ENCODE results near the gene MAPKAPK2.

DNA sequence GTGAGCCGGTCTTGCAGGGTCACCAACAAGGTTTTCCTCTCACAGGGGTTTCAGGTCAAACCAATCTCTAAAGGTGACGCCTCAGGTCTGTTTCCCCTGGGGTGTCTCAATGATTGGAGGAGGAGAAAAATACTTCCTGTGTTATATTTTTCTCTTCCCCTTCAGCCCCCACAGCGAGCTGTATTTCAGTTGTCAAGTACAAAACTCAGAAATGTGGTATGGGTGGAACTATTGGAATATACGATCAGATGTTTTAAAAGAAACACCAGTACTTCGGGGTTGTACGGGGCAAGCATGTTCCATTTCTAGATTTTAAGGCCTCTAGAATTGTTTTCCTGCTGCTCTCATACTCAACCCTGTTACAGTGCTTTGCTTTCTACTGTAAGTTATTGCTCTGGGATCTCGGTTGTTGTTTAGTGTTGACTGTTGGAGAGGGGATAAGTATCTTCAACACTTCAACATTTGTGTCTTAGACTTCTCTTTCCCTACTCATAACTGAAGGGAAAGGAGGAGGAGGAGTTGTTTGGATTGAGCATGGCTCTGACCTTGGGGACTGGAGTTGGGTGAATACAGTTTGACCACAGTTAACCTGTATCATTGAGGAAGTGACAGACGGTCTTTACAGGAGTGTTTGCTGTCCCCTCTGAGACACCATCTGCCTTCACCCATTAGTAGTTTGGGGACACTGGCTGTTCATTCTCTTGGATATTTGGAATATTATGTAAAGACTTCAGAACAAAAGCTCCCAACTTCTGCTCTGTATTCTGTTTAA is 2.0 kb downstream of the MAPKAPK2 start:
- TF ChIP-seq EZH2 (conservative IDR thresholded peaks at IDR 0.05; ENCODE audit: low read depth, low read length) = no peak
- TF ChIP-seq JARID2 (CRISPR knock-in tag; IDR thresholded peaks at IDR 0.05; ENCODE audit: insufficient replicate concordance) = no peak
- no peak for TF ChIP-seq SETDB1 (CRISPR knock-in tag; IDR thresholded peaks at IDR 0.05; ENCODE audit: borderline replicate concordance)
- TF ChIP-seq, protein P1, sequence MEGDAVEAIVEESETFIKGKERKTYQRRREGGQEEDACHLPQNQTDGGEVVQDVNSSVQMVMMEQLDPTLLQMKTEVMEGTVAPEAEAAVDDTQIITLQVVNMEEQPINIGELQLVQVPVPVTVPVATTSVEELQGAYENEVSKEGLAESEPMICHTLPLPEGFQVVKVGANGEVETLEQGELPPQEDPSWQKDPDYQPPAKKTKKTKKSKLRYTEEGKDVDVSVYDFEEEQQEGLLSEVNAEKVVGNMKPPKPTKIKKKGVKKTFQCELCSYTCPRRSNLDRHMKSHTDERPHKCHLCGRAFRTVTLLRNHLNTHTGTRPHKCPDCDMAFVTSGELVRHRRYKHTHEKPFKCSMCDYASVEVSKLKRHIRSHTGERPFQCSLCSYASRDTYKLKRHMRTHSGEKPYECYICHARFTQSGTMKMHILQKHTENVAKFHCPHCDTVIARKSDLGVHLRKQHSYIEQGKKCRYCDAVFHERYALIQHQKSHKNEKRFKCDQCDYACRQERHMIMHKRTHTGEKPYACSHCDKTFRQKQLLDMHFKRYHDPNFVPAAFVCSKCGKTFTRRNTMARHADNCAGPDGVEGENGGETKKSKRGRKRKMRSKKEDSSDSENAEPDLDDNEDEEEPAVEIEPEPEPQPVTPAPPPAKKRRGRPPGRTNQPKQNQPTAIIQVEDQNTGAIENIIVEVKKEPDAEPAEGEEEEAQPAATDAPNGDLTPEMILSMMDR (CRISPR knock-in tag; IDR thresholded peaks at IDR 0.05) = no peak
- no peak for TF ChIP-seq CBX5 (CRISPR knock-in tag; IDR thresholded peaks at IDR 0.05; ENCODE audit: borderline replicate concordance)
- TF ChIP-seq SALL2 (CRISPR knock-in tag; IDR thresholded peaks at IDR 0.05) = no peak
- TF ChIP-seq HES4 (CRISPR knock-in tag; IDR thresholded peaks at IDR 0.05; ENCODE audit: borderline replicate concordance) = no peak
